Ascending aorta (tissue), 2 donors: Measurements from ENCODE around the gene LMOD2. TPM values are rescaled to one million over a fixed set of nuclear protein-coding genes. Genes with fewer than 3 reads are reported as not detected.
"Not testable (repeated sequence)": the region's sequence is repeated elsewhere in the genome, so short reads cannot be mapped to it uniquely, and the experiment has no call there.

Experiments used
- DNase-seq, 2 donors: peaks; one replicate each; pipeline ENCODE4 v3.0.0-alpha.2; 2019; ENCODE audit warnings: low spot score in 2 of 2
- H3K27ac ChIP-seq, 2 donors: fragments of 200-600 bp; sonication (generic); one replicate each; pipeline ENCODE4 v1.5.1; 2016 to 2017; ENCODE audit warnings: mild to moderate bottlenecking in 1 of 2
- H3K27me3 ChIP-seq: fragments of 200-600 bp; sonication (generic); one replicate; pipeline ENCODE4 v1.5.1; 2017
- H3K36me3 ChIP-seq, 2 donors: fragments of 200-600 bp; sonication (generic); one replicate each; pipeline ENCODE4 v1.5.1; 2016
- H3K4me1 ChIP-seq, 2 donors: fragments of 200-600 bp; sonication (generic); one replicate each; pipeline ENCODE4 v1.5.1; 2016 to 2017; ENCODE audit warnings: mild to moderate bottlenecking in 1 of 2
- H3K4me3 ChIP-seq, 2 donors: fragments of 200-600 bp; sonication (generic); one replicate each; pipeline ENCODE4 v1.5.1; 2016 to 2017; ENCODE audit warnings: mild to moderate bottlenecking in 1 of 2
- H3K9me3 ChIP-seq, 2 donors: fragments of 200-600 bp; sonication (generic); one replicate each; pipeline ENCODE4 v1.5.1; 2016
- CTCF ChIP-seq, 3 experiments: fragments of 200-600 bp in 2 of 3; fragments of 450-650 bp in 1 of 3; sonication (generic) in 2 of 3; IDR thresholded peaks; one replicate each; pipeline ENCODE4 v1.5.1; 2016 to 2019; ENCODE audit warnings: antibody characterized with exemption in 3 of 3, mild to moderate bottlenecking in 1 of 3, moderate library complexity in 1 of 3
- intact Hi-C: fragments of 100-400 bp; cut with DNase I; formaldehyde crosslinking; loops from one replicate; pipeline ENCODE4 v1.15.1; 2023
- total RNA-seq: library from RNA; depleted of rRNA; stranded (reverse); fragments of >200 nt; gene quantifications from one replicate; pipeline ENCODE4 v1.1.0, GENCODE V29; 2016

Gene LMOD2
- total RNA-seq, 1 donor from 2014 or later: not detected

- H3K4me3 ChIP-seq: no peak overlapping the region
- TF ChIP-seq CTCF (IDR thresholded peaks at IDR 0.05): no peak
- no peaks in the 10 kb centered on the region for H3K9me3 ChIP-seq
- no peaks in the 10 kb centered on the region for H3K4me1 ChIP-seq
- H3K27me3 ChIP-seq: no peaks in the 10 kb centered on the region
- no peak overlapping the region for H3K27ac ChIP-seq
- intact Hi-C loops: no loop called here
- DNase-seq: no peak
- no peaks in the 10 kb centered on the region for H3K36me3 ChIP-seq
Observed at GRCh38 chr7:123625254-123625653, 30.4 kb upstream of the LMOD2 start.

GRCh38 chr7:123627851-123628250 lies 27.8 kb upstream of the LMOD2 start:
- Histone ChIP-seq H3K4me3 (no peak overlapping the region), H3K27me3 (no peaks in the 10 kb centered on the region), H3K9me3 (no peaks in the 10 kb centered on the region), H3K27ac (no peak overlapping the region), H3K36me3 (no peaks in the 10 kb centered on the region), H3K4me1 (no peaks in the 10 kb centered on the region)
- DNase-seq: no peak
- intact Hi-C loops: no loop called here
- TF ChIP-seq CTCF (IDR thresholded peaks at IDR 0.05): no peak

- Histone ChIP-seq H3K27ac (no peak overlapping the region), H3K27me3 (no peaks in the 10 kb centered on the region), H3K4me1 (no peaks in the 10 kb centered on the region), H3K9me3 (no peaks in the 10 kb centered on the region), H3K4me3 (no peak overlapping the region), H3K36me3 (no peaks in the 10 kb centered on the region)
- TF ChIP-seq CTCF (IDR thresholded peaks at IDR 0.05): no peak
- DNase-seq: no peak
- intact Hi-C loops: no loop called here
Observed at GRCh38 chr7:123628829-123629228, 26.8 kb upstream of the LMOD2 start.

- H3K4me1 ChIP-seq: no peaks in the 10 kb centered on the region
- H3K9me3 ChIP-seq: no peaks in the 10 kb centered on the region
- no peaks in the 10 kb centered on the region for H3K36me3 ChIP-seq
- no peak for DNase-seq
- no peaks in the 10 kb centered on the region for H3K27me3 ChIP-seq
- no peak for TF ChIP-seq CTCF (IDR thresholded peaks at IDR 0.05)
- intact Hi-C loops: no loop called here
- H3K4me3 ChIP-seq: no peak overlapping the region
- no peak overlapping the region for H3K27ac ChIP-seq
Observed at GRCh38 chr7:123629281-123629680, 26.4 kb upstream of the LMOD2 start.

- no peak for DNase-seq
- no peak overlapping the region for H3K27ac ChIP-seq
- no peaks in the 10 kb centered on the region for H3K4me1 ChIP-seq
- TF ChIP-seq CTCF (IDR thresholded peaks at IDR 0.05): no peak
- H3K36me3 ChIP-seq: no peaks in the 10 kb centered on the region
- no peaks in the 10 kb centered on the region for H3K27me3 ChIP-seq
- intact Hi-C loops: no loop called here
- no peak overlapping the region for H3K4me3 ChIP-seq
- H3K9me3 ChIP-seq: no peaks in the 10 kb centered on the region
Observed at GRCh38 chr7:123632808-123633207, 22.9 kb upstream of the LMOD2 start.

- TF ChIP-seq CTCF (IDR thresholded peaks at IDR 0.05): no peak
- intact Hi-C loops: no loop called here
- Histone ChIP-seq H3K27me3 (no peaks in the 10 kb centered on the region), H3K9me3 (no peaks in the 10 kb centered on the region), H3K4me3 (no peak overlapping the region), H3K27ac (no peak overlapping the region), H3K36me3 (no peaks in the 10 kb centered on the region), H3K4me1 (no peaks in the 10 kb centered on the region)
- no peak for DNase-seq
Observed at GRCh38 chr7:123633553-123633952, 22.1 kb upstream of the LMOD2 start.

GRCh38 chr7:123634011-123634573 lies 21.6 kb upstream of the LMOD2 start:
- H3K27ac ChIP-seq, H3K27me3 ChIP-seq, H3K9me3 ChIP-seq, intact Hi-C loops, H3K36me3 ChIP-seq, H3K4me1 ChIP-seq, DNase-seq, H3K4me3 ChIP-seq: not testable (repeated sequence)
